Astrocyte of the hippocampus (primary cell): Measurements from ENCODE around the gene LSM4.
"Not testable (repeated sequence)": the region's sequence is repeated elsewhere in the genome, so short reads cannot be mapped to it uniquely, and the experiment has no call there.

Experiments
- DNase-seq: peaks from one replicate; pipeline ENCODE4 v3.0.0; 2011; ENCODE audit warnings: low read depth, low spot score

Gene LSM4

GRCh38 chr19:18340990-18341868, 18.4 kb upstream of the LSM4 start:
- peak; percentile 64 for DNase-seq

- peak; percentile 86 for DNase-seq
Observed at GRCh38 chr19:18340190-18340989, 17.5 kb upstream of the LSM4 start, which contains the start of gene PGPEP1. TSS of gene PGPEP1 (plus strand) at chr19:18340598. CDS start at chr19:18340682, 84 bp downstream.

DNA sequence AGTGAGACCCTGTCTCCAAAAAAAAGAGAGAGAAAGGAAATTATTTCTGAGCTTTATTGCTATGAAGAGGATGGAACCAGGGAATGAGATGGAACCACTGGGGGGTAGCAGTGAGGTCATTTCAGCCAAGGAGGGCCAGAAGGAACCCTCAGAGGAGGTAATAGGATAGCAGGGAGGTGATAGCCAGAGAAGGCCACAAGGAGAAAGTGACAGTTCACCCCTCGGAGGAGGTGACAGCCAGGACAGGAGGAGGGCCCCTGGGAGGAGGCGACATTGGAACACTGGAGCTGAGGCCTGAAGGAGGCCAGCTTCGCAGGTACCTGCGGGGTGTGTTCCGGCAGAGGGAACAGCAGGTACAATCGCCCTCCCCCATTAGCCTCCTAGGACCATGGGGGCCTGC, 16.8 kb upstream of the LSM4 start:
- no peak for DNase-seq

GRCh38 chr19:18338541-18338940, 15.7 kb upstream of the LSM4 start:
- DNase-seq, result no peak

GRCh38 chr19:18336121-18336520, 13.2 kb upstream of the LSM4 start:
- DNase-seq, result no peak

DNA sequence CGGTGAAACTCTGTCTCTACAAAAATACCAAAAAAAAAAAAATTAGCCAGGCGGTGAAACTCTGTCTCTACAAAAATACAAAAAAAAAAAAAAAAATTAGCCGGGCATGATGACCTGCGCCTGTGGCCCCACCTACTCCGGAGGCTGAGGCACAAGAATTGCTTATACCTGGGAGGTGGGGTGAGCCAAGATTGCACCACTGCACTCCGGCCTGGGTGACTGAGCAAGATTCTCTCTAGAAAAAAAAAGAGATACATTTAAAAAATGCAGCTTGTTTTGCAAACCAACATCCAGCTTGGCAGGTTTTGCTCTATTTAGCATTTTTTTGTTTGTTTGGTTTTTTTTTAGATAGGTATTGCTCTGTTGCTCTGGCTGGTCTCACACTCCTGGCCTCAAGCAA, 10.8 kb upstream of the LSM4 start:
- DNase-seq, result no peak

- DNase-seq, result no peak
Observed at GRCh38 chr19:18332917-18333530, 10.1 kb upstream of the LSM4 start.

DNA sequence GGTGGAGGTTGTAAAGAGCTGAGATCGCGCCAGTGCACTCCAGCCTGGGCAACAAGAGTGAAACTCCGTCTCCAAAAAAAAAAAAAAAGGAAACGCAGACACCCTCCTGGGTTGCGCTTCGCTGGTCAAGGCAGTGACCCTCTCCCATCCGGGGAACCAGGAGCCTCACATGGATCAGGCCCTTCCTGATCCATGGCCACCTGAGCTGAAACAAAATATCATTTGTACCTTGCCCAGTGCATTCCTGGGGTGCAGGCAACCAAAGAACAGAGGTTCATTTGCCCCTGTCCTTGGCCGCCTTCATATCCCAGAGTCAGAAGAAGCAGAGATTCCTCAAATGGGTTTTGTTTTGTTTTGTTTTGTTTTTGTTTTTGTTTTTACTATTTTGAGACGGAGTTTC, 8.0 kb upstream of the LSM4 start:
- no peak for DNase-seq

- DNase-seq, result no peak
Observed at GRCh38 chr19:18329035-18329376, 6.1 kb upstream of the LSM4 start.

DNA sequence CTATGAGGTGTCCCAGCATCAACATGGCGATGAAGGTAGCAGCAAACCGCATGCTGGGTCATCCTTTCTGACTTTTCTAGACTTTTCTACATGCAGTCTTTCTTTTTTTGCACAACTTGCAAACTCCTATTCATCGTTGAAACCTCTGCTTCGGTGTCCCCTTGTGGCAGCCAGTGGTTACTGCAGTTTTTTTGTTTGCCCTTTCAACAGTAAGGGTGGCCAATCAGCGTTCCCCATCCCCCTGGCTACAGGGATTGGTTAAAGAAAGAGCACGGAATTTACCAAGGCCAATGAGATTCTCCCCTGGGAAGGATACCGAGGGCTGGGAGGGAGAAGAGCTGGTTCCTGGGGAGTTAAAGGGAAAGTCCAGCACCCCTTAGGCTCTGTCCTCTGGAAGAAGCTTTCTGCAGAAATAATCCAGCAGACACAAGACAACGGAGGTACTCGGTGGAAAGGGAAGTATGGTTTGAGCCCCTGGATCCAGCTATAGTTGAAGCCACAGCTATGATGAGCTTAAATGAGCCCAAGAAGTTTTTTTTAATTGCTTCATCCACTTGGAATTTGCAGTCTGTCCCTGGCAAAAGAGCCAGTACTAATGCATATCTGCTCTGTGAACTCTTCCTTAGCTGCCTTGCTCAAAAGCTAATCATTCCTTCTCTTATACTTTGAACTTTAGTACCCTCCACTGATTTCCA, 5.6 kb upstream of the LSM4 start:
- peak; percentile 98 for DNase-seq

DNA sequence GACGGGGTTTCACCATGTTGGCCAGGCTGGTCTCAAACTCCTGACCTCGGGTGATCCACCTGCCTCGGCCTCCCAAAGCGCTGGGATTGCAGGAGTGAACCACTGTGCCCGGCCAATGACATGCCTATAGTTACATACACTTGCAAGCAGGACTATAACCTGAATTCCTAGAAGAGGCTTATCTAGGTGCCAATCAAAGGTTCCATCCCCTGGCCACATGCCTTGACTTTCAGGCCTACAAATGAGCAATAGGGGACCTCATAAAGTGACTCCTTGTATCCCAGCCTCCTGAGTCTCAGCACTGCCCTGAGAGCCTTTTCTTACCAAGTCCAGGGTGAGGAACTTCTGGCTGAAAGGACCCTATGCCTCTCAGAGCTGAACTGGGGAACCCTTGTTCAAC, 3.9 kb upstream of the LSM4 start:
- DNase-seq, result no peak

GRCh38 chr19:18324373-18324731, 1.5 kb upstream of the LSM4 start:
- not testable (repeated sequence) for DNase-seq

DNA sequence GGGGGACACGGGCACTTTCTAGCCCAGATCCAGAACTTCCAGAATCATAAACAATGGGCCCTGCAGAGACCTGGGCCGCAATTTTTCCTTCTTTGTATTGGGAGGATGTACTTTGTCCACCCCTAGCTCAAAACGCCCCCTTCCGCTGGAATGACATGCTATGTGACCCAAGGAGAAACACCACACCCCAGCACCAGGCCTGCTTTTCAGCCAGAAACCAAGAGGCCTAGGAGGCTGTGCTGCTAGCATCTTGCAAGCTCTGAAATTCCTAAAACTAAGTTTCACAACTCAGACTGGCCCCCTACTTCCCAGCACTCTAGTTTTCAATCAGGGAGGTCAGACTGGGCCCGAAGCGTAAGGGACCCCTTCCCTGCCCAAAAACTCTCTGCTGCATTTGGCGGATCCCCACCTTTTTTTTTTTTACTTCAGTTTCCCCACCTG, 538 bp downstream of the LSM4 start:
- DNase-seq, result peak; percentile 65

- DNase-seq, result no peak
Observed at GRCh38 chr19:18321734-18322102, 1.2 kb downstream of the LSM4 start.

DNA sequence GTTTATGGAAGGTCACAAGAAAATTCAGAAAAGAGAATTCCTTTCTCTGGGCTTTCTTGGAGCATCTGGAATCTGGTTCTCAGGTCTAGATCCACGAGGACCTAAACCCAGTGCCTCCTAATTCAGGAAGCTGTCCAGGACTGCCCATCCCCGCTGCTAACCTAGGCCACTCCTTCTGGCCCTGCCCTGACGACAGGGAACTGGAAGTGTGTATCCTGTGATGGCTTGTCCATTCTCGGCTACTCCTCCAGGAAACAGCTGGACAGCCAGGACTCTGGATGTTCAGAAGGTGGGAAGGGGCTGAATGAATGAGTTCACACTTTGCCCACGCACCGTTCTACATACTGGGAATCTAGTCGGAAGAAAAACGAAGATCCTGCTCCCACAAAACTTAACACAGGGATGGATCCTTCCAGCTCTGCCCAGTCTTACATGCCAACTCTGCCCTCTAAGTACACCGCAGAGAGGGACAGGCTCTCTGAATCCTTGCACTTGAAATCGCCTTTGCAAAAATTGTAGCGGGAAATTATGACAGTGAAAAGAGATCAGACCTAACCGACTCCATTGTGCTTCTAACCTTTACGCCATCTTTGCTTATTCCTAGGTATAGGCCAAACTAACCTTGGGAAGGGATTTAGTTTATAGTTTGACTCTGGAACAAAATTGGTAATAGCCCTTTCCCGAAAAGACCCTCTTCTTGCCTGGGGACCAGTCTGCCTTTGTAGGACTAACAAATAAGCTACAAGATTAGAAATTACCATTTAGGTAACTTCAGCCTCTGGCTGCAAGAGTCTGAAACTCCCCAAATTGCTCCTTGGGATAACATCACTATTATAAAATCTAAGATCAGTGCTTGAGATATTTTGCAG, 1.8 kb downstream of the LSM4 start:
- no peak for DNase-seq

GRCh38 chr19:18319591-18320135, 3.2 kb downstream of the LSM4 start:
- DNase-seq, result no peak

GRCh38 chr19:18317961-18318800, 4.7 kb downstream of the LSM4 start:
- no peak for DNase-seq

DNA sequence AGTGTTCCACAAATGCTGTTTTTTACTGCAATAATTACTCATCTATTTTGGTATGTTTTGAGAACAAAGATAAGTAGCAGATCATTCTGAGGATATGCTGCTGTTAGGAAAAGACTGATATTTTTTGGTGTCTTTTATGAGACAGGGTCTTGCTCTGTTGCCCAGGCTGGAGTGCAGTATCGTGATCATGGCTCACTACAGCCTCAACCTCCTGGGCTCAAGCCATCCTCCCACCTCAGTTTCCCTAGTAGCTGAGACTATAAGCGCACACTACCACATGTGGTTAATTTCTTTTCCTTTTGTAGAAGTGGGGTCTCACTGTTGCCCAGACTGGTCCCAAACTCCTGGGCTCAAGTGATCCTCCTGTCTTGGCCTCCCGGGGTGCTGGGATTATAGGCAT, 9.5 kb downstream of the LSM4 start:
- DNase-seq, result no peak

DNA sequence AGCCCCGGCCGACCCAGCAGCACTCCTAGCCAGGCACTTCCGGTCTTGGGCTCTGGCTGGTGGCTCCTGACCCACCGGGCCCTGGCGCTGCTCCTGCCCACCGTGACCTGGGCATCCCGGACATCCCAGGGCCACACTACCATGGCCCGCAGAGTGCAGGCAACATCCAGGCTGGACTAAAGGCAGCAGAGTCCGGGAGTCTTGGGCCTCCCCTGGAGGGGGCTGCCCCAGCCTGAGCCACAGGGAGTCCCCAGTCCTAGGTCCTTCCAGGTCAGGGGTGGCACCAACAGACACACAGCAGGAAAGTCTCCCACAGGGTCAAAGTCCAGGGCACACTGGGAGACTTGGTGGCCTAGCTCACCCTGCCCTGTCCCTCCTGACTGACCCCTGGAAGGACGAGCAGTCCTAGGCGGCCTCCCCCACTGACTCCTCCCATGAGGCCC, 10.8 kb downstream of the LSM4 start:
- no peak for DNase-seq
